ENCODE results near the gene SLCO4A1. TPM values are rescaled to one million over a fixed set of nuclear protein-coding genes. Genes with fewer than 3 reads are reported as not detected.

The SLCO4A1 gene
- total RNA-seq, 4 donors from 2014 or later = 26.1 to 67.4 (median 55.6) TPM

GRCh38 chr20:62618611-62619529 lies 23.4 kb upstream of the SLCO4A1 start:
- ATAC-seq (ENCODE audit: low FRiP score) = no peak
- TF ChIP-seq, protein P1, sequence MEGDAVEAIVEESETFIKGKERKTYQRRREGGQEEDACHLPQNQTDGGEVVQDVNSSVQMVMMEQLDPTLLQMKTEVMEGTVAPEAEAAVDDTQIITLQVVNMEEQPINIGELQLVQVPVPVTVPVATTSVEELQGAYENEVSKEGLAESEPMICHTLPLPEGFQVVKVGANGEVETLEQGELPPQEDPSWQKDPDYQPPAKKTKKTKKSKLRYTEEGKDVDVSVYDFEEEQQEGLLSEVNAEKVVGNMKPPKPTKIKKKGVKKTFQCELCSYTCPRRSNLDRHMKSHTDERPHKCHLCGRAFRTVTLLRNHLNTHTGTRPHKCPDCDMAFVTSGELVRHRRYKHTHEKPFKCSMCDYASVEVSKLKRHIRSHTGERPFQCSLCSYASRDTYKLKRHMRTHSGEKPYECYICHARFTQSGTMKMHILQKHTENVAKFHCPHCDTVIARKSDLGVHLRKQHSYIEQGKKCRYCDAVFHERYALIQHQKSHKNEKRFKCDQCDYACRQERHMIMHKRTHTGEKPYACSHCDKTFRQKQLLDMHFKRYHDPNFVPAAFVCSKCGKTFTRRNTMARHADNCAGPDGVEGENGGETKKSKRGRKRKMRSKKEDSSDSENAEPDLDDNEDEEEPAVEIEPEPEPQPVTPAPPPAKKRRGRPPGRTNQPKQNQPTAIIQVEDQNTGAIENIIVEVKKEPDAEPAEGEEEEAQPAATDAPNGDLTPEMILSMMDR (IDR thresholded peaks at IDR 0.05) = no peak
- DNase-seq (ENCODE audit: low spot score) = no peak

- TF ChIP-seq, protein P1 (IDR thresholded peaks at IDR 0.05) = no peak
- no peak for ATAC-seq (ENCODE audit: low FRiP score)
- DNase-seq (ENCODE audit: low spot score) = no peak
Observed at GRCh38 chr20:62620625-62621024, 21.7 kb upstream of the SLCO4A1 start.

GRCh38 chr20:62621251-62622110 lies 20.8 kb upstream of the SLCO4A1 start:
- ATAC-seq (ENCODE audit: low FRiP score) = no peak
- DNase-seq (ENCODE audit: low spot score) = no peak
- TF ChIP-seq, protein P1 (IDR thresholded peaks at IDR 0.05) = no peak

- TF ChIP-seq, protein P1 (IDR thresholded peaks at IDR 0.05) = no peak
- DNase-seq (ENCODE audit: low spot score) (no peak), ATAC-seq (ENCODE audit: low FRiP score) (no peak)
Observed at GRCh38 chr20:62622178-62622876, 20.0 kb upstream of the SLCO4A1 start.

DNA sequence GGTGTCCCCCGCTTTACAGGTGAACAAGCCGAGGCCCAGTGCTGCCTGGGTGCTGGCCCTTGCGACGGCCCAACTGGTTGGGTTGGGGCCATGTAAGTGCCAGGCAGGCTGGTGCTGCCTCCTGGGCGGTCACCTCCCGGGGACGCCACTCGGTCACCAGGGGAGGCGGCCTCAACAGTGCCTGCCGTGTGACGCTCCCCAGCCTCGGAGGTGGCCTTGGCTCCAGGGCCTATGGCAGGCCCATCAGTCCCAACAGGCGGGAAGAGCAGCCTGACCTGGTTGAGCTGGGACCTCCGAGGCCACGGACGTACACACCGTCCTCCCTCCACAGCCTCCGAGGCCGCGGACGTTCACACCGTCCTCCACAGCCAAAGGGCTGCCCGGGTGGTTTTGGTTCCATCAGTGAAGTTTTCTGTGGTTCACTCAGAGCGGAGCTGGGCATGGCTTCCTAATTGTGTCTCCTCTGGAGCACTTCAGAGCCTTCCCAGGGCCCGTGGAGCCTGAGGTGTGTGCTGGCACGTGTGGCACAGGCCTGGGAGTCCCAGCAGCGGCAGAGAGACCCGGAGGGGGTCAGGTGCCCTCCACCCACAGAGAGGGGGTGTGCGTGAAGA lies 19.3 kb upstream of the SLCO4A1 start:
- DNase-seq (ENCODE audit: low spot score) (no peak), ATAC-seq (ENCODE audit: low FRiP score) (no peak)
- TF ChIP-seq, protein P1 (IDR thresholded peaks at IDR 0.05) = no peak

All from omental fat pad (tissue), 4 donors.